ENCODE measurements around the gene STX16.

The STX16 gene

DNA sequence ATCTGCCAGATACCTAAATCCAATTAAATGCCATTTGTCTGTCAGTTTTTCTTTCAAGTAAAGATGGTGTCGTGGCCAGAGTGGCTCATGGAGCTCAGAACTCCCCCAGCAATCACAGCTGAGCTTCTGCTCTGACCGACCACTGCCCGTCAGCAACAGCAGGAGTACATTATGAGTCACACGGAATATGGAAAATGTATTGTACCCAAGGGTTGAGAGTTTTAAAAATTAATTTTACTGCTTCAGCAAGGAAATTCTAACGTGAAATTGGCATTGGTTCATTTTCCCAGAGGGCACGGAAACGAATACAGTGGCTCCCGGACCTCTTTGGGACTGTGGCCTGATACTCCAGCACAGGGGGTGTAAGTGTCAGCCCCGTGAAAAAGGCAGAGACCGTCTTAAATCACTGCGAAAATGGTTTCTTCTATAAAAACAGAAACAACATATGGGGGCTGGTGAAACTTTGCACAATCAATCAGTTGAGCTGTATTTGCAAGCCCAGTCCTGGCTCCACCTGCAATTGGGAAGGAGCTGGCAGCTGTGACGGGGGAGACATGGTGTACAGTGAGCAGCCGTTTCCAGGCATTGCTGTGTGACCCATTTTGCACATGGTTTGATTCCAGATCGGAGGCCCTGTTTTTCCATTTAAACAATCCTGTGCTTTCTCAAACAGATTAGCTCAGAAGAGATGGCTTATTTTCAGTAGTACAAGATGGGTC is 54.3 kb downstream of the STX16 start:
- intact Hi-C loops (cut with DNase I): no loop called here
- peak in 7 of 10 donors; percentile 38 to 93 (median 61) for DNase-seq

GRCh38 chr20:58706150-58706892 is 55.2 kb downstream of the STX16 start:
- intact Hi-C loops (cut with DNase I): no loop called here
- DNase-seq: peak in 5 of 10 donors; percentile 5 to 80 (median 58)

GRCh38 chr20:58706975-58707681 is 56.0 kb downstream of the STX16 start:
- intact Hi-C loops (cut with DNase I): no loop called here

DNA sequence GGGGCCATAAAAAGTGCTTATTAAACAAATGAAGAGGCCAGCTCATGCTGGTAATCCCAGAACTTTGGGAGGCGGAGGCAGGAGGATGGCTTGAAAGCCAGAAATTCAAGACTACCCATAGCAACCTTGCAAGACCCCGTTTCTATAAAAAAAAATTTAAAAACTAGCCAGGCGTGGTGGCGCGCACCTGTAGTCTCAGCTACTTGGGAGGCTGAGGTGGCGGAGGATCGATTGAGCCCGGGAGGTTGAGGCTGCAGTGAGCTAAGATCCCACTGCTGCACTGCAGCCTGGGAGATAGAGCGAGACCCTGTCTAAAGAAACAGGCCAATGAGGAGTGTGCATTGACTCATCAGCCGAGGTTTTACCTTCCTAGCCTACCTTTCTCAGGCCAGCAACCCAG is 56.7 kb downstream of the STX16 start:
- peak in 2 of 10 donors; percentile 34 to 72 for DNase-seq
- intact Hi-C loops (cut with DNase I): no loop called here

More at GRCh38 chr20:58706975-58707681, 56.0 kb downstream of the STX16 start:
- peak in 5 of 10 donors; percentile 5 to 75 (median 35) for DNase-seq

GRCh38 chr20:58708246-58708931 is 57.3 kb downstream of the STX16 start:
- peak in 4 of 10 donors; percentile 4 to 76 (median 18) for DNase-seq
- intact Hi-C loops (cut with DNase I): no loop called here

DNA sequence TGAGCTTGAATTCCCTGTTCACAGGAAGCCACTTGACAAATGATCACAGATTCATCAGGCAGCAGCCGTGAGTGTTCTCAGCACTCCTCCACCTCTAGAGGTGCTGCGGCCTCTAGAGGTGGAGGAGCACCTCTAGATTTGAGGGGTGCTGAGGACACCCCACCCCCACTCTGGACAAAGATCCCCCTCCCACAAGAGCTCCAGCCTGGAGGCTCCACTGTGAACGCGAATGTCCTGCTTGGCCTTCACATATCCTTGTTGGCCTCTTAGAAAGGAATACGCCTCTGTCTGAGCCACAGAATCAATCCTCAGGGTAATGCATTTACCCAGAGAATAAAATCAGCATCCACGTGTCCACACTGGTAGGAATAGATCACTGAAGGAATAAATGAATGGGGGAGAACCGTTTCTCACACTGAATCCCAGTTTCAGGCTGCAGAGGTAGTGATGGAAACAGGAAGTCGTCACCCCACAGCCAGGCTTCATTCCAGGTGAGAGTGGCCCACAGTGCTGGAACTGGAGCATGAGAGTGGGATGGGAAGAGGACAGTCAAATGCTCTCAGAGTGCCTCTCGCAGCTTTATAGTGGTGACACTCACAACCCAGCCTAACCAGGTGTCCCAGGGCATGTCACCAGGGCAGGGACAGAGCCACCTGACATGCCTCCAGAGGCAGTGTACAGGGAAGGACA is 58.1 kb downstream of the STX16 start:
- intact Hi-C loops (cut with DNase I): no loop called here
- DNase-seq: peak in 4 of 10 donors; percentile 2 to 16 (median 7)

DNA sequence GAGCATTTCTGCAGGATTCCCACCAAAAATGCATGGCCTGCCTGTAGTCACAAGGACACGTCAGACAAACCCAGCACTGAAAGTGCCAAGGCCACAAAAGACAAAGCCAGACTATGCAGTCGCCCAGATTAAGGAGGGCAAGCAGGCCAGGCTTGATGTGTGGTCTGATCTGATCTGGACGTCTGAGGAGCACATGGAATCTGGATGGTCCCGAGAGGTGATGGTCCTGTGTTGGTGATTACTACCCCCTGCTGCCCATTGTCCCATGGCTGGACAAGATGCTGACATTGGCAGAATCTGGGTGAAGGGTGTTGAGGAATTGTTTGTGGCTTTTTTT is 58.6 kb downstream of the STX16 start:
- DNase-seq: peak in 3 of 10 donors; percentile 4 to 62 (median 5)
- intact Hi-C loops (cut with DNase I): no loop called here

GRCh38 chr20:58710481-58711265 is 59.6 kb downstream of the STX16 start:
- intact Hi-C loops (cut with DNase I): no loop called here
- DNase-seq: peak in 5 of 10 donors; percentile 3 to 69 (median 10)

DNA sequence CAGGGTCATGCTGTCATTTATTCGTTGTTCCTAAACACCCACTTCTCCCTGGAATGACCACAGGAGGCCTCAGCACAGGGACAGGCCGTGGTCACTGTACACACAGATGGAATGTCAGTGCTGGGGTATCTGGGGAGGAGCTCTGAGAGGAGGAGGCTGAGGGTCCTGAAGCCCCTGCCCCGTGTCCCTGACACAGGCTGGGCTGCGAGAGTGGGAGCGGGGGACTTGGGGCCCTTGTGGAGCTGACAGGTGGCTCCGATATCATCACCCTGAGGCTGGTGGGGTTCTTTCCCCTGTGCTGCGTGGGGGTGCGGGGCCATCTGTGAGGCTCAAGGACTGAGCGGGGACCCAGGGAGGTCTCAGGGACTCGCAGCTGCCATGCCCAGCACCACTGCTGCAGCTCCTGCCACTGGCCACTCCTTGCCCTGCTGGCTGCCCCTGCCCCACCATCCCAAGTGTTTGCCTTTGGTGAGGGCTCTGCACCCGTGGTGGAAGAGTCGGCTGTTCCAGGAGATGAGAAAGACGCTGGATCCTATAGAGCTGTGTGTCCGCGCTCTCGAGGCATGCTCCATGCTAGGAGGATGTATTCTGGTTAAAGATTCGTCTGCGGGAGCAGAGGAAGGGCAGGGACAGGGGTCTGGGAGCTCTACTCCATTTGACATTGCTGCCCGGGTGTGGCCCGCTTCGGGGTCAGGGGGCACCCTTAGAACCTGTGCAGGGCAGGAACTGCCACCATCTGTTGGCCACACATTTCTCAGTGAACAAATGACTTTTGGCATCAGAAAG is 60.4 kb downstream of the STX16 start:
- intact Hi-C loops (cut with DNase I): no loop called here
- peak in 4 of 10 donors; percentile 14 to 76 (median 36) for DNase-seq

DNA sequence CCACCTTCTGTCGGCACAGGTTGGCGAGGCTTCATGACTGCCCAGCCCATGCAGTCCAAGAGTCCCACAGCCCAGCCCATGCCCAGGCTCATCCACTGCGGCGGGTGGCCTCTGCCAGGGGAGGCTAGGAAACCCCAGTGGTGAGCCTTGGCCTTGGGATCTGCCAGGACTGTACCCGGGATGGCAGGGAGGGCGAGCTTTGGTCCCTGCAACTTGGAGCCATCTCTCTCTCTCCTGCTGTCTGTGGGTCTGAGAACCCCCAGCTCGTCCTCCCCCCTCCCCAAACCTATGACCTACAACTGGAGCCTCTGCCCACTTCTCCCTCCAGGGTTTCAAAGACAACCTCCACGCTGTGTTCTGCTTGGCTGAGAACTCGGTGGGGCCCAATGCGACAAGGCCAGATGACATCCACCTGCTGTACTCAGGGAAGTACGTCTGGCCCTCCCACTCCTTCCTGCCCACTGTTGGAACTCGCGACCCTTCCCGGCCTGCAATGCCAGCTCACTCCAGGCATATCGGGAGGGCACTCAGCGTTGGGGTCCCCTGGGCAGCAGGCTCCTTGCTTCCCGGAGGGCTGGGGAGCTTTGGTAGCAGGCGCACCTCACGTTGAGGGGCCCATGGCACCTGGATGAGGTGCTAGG is 61.2 kb downstream of the STX16 start:
- intact Hi-C loops (cut with DNase I): no loop called here
- DNase-seq: peak in 6 of 10 donors; percentile 8 to 76 (median 35)

GRCh38 chr20:58712806-58713731 is 62.0 kb downstream of the STX16 start:
- DNase-seq: peak in 6 of 10 donors; percentile 2 to 78 (median 44)
- intact Hi-C loops (cut with DNase I): no loop called here

- intact Hi-C loops (cut with DNase I): no loop called here
- peak in 6 of 10 donors; percentile 5 to 81 (median 42) for DNase-seq
These were observed 62.8 kb downstream of the STX16 start for GRCh38 chr20:58713801-58714339.

- DNase-seq: peak in 7 of 10 donors; percentile 5 to 79 (median 21)
- intact Hi-C loops (cut with DNase I): no loop called here
These were observed 63.3 kb downstream of the STX16 start for GRCh38 chr20:58714340-58714922.

GRCh38 chr20:58714923-58715351 is 63.9 kb downstream of the STX16 start:
- intact Hi-C loops (cut with DNase I): no loop called here
- peak in 4 of 10 donors; percentile 3 to 70 (median 15) for DNase-seq

- intact Hi-C loops (cut with DNase I): no loop called here
- peak in 5 of 10 donors; percentile 0 to 55 (median 39) for DNase-seq
These were observed 64.3 kb downstream of the STX16 start for GRCh38 chr20:58715391-58715800.
